Measurements from ENCODE around the gene ADCY5. TPM values are rescaled to one million over a fixed set of nuclear protein-coding genes. Genes with fewer than 3 reads are reported as not detected.
A peak's percentile ranks its signal among the peaks of the same experiment; 100 is the strongest.

ADCY5 gene
- total RNA-seq, 1 donor from 2014 or later, result 232 TPM

GRCh38 chr3:123469323-123469995 lies 20.6 kb upstream of the ADCY5 start:
- ATAC-seq (peak; percentile 13), DNase-seq (ENCODE audit: missing footprints) (no peak)

GRCh38 chr3:123467046-123467445 lies 18.2 kb upstream of the ADCY5 start:
- DNase-seq (ENCODE audit: missing footprints) (no peak), ATAC-seq (no peak)
- intact Hi-C loops (cut with DNase I), result no loop called here

More at GRCh38 chr3:123469323-123469995, 20.6 kb upstream of the ADCY5 start:
- intact Hi-C loops (cut with DNase I), result no loop called here

GRCh38 chr3:123464211-123464610 lies 15.3 kb upstream of the ADCY5 start:
- ATAC-seq (no peak), DNase-seq (ENCODE audit: missing footprints) (no peak)
- intact Hi-C loops (cut with DNase I), result no loop called here

GRCh38 chr3:123459862-123460261 lies 11.0 kb upstream of the ADCY5 start:
- intact Hi-C loops (cut with DNase I), result no loop called here
- no peak for ATAC-seq
- no peak for DNase-seq (ENCODE audit: missing footprints)

- intact Hi-C loops (cut with DNase I), result no loop called here
- DNase-seq (ENCODE audit: missing footprints) (no peak), ATAC-seq (no peak)
Observed at GRCh38 chr3:123458255-123458654, 9.4 kb upstream of the ADCY5 start.

GRCh38 chr3:123457841-123458240 lies 9.0 kb upstream of the ADCY5 start:
- no peak for DNase-seq (ENCODE audit: missing footprints)
- no peak for ATAC-seq
- intact Hi-C loops (cut with DNase I), result no loop called here

GRCh38 chr3:123453675-123454074 lies 4.8 kb upstream of the ADCY5 start:
- ATAC-seq, result no peak
- intact Hi-C loops (cut with DNase I), result no loop called here
- DNase-seq (ENCODE audit: missing footprints), result no peak

- DNase-seq (ENCODE audit: missing footprints), result no peak
- intact Hi-C loops (cut with DNase I), result no loop called here
- ATAC-seq, result no peak
Observed at GRCh38 chr3:123451186-123451585, 2.3 kb upstream of the ADCY5 start.

GRCh38 chr3:123449997-123450604 lies 1.2 kb upstream of the ADCY5 start:
- ATAC-seq, result no peak
- peak; percentile 80 for DNase-seq (ENCODE audit: missing footprints)
- intact Hi-C loops (cut with DNase I), result loop anchor here (2.0 to 5.0 kb wide), 4 partner anchors 37 to 103 kb away; no protein-coding TSS in a partner anchor

GRCh38 chr3:123449102-123449996 lies 459 bp upstream of the ADCY5 start:
- DNase-seq (ENCODE audit: missing footprints) (no peak), ATAC-seq (peak; percentile 62)
- intact Hi-C loops (cut with DNase I), result loop anchor here (2.0 to 5.0 kb wide), 4 partner anchors 37 to 102 kb away; no protein-coding TSS in a partner anchor

GRCh38 chr3:123447749-123448517 lies 957 bp downstream of the ADCY5 start:
- DNase-seq (ENCODE audit: missing footprints) (no peak), ATAC-seq (no peak)
- intact Hi-C loops (cut with DNase I), result loop anchor here (2.0 to 5.0 kb wide), 5 partner anchors 35 to 119 kb away; no protein-coding TSS in a partner anchor

GRCh38 chr3:123447416-123447748 lies 1.5 kb downstream of the ADCY5 start:
- no peak for DNase-seq (ENCODE audit: missing footprints)
- ATAC-seq, result no peak

GRCh38 chr3:123446610-123447109 lies 2.2 kb downstream of the ADCY5 start:
- DNase-seq (ENCODE audit: missing footprints) (no peak), ATAC-seq (no peak)
- intact Hi-C loops (cut with DNase I), result loop anchor here (2.0 to 5.0 kb wide), 3 partner anchors 69 to 118 kb away; no protein-coding TSS in a partner anchor

More at GRCh38 chr3:123447416-123447748, 1.5 kb downstream of the ADCY5 start:
- intact Hi-C loops (cut with DNase I), result loop anchor here (2.0 to 5.0 kb wide), 3 partner anchors 70 to 119 kb away; no protein-coding TSS in a partner anchor

- DNase-seq (ENCODE audit: missing footprints) (no peak), ATAC-seq (no peak)
- intact Hi-C loops (cut with DNase I), result loop anchor here (2.0 to 5.0 kb wide), 3 partner anchors 69 to 117 kb away; no protein-coding TSS in a partner anchor
Observed at GRCh38 chr3:123446210-123446609, 2.7 kb downstream of the ADCY5 start.

- ATAC-seq, result no peak
- intact Hi-C loops (cut with DNase I), result loop anchor here (2.0 to 5.0 kb wide), 3 partner anchors 68 to 117 kb away; no protein-coding TSS in a partner anchor
- DNase-seq (ENCODE audit: missing footprints), result no peak
Observed at GRCh38 chr3:123445702-123446101, 3.2 kb downstream of the ADCY5 start.

GRCh38 chr3:123444744-123445143 lies 4.1 kb downstream of the ADCY5 start:
- intact Hi-C loops (cut with DNase I), result loop anchor here (5.0 kb wide), 2 partner anchors 67 to 97 kb away; no protein-coding TSS in a partner anchor
- ATAC-seq (no peak), DNase-seq (ENCODE audit: missing footprints) (no peak)

GRCh38 chr3:123444023-123444422 lies 4.9 kb downstream of the ADCY5 start:
- intact Hi-C loops (cut with DNase I), result no loop called here
- DNase-seq (ENCODE audit: missing footprints) (no peak), ATAC-seq (peak; percentile 48)

GRCh38 chr3:123442908-123443307 lies 6.0 kb downstream of the ADCY5 start:
- DNase-seq (ENCODE audit: missing footprints) (no peak), ATAC-seq (peak; percentile 33)
- intact Hi-C loops (cut with DNase I), result no loop called here
